Ishikawa (cell line): ENCODE results near the gene CCDC60.

Source experiments
- CEBPB ChIP-seq: IDR thresholded peaks from 2 replicates; pipeline ENCODE4 v1.6.1; 2012
- CREB1 ChIP-seq: IDR thresholded peaks from 2 replicates; pipeline ENCODE4 v1.6.1; 2012; ENCODE audit warnings: low read depth
- EGR1 ChIP-seq: IDR thresholded peaks from 2 replicates; pipeline ENCODE4 v1.6.1; 2012
- EP300 ChIP-seq: IDR thresholded peaks from 2 replicates; pipeline ENCODE4 v1.6.1; 2012; ENCODE audit warnings: borderline replicate concordance
- FOXM1 ChIP-seq: IDR thresholded peaks from 2 replicates; pipeline ENCODE4 v1.6.1; 2012; ENCODE audit warnings: low read depth, borderline replicate concordance
- RAD21 ChIP-seq: IDR thresholded peaks from 2 replicates; pipeline ENCODE4 v1.6.1; 2012; ENCODE audit warnings: low read depth
- TAF1 ChIP-seq: IDR thresholded peaks from 2 replicates; pipeline ENCODE4 v1.6.1; 2012; ENCODE audit warnings: low read depth, mild to moderate bottlenecking
- TCF12 ChIP-seq: IDR thresholded peaks from 2 replicates; pipeline ENCODE4 v1.6.1; 2012; ENCODE audit warnings: low read depth
- TEAD4 ChIP-seq: IDR thresholded peaks from 2 replicates; pipeline ENCODE4 v1.6.1; 2012
- YY1 ChIP-seq: IDR thresholded peaks from 2 replicates; pipeline ENCODE4 v1.6.1; 2012; ENCODE audit warnings: low read depth
- TF ChIP-seq, protein P1 (sequence below): IDR thresholded peaks from 2 replicates; pipeline ENCODE4 v1.6.1; 2012; ENCODE audit warnings: low read depth, mild to moderate bottlenecking
- TF ChIP-seq, protein P2 (sequence below): IDR thresholded peaks from 2 replicates; pipeline ENCODE4 v1.6.1; 2012
- TF ChIP-seq, protein P3 (sequence below): IDR thresholded peaks from 2 replicates; pipeline ENCODE4 v1.6.1; 2012

DNA sequence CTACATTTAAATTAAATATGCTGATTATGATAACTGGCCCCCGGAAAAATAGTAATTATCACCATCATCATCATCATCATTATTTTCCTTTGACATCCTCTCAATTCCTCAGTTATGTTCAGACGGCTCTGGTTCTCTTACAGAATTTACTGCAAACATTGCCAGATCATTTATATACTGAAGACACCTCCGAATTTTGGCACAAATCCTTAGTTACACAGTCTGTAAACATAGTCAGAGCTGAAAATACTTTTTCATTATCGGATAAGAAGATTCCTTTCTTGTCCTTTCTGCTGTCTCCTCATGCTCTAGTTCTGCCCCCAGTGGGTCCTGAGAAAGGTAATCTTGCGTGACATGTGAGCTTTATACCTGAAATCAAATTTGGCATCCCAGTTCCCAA, 40.3 kb upstream of the CCDC60 start:
- TF ChIP-seq CEBPB (no peak), FOXM1 (no peak), CREB1 (no peak), YY1 (no peak), EP300 (no peak), RAD21 (no peak), EGR1 (no peak), TEAD4 (no peak), TAF1 (no peak), TCF12 (no peak)
- TF ChIP-seq, protein P1, sequence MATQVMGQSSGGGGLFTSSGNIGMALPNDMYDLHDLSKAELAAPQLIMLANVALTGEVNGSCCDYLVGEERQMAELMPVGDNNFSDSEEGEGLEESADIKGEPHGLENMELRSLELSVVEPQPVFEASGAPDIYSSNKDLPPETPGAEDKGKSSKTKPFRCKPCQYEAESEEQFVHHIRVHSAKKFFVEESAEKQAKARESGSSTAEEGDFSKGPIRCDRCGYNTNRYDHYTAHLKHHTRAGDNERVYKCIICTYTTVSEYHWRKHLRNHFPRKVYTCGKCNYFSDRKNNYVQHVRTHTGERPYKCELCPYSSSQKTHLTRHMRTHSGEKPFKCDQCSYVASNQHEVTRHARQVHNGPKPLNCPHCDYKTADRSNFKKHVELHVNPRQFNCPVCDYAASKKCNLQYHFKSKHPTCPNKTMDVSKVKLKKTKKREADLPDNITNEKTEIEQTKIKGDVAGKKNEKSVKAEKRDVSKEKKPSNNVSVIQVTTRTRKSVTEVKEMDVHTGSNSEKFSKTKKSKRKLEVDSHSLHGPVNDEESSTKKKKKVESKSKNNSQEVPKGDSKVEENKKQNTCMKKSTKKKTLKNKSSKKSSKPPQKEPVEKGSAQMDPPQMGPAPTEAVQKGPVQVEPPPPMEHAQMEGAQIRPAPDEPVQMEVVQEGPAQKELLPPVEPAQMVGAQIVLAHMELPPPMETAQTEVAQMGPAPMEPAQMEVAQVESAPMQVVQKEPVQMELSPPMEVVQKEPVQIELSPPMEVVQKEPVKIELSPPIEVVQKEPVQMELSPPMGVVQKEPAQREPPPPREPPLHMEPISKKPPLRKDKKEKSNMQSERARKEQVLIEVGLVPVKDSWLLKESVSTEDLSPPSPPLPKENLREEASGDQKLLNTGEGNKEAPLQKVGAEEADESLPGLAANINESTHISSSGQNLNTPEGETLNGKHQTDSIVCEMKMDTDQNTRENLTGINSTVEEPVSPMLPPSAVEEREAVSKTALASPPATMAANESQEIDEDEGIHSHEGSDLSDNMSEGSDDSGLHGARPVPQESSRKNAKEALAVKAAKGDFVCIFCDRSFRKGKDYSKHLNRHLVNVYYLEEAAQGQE, result no peak
- TF ChIP-seq, protein P2, sequence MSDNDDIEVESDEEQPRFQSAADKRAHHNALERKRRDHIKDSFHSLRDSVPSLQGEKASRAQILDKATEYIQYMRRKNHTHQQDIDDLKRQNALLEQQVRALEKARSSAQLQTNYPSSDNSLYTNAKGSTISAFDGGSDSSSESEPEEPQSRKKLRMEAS, result no peak
- TF ChIP-seq, protein P3, sequence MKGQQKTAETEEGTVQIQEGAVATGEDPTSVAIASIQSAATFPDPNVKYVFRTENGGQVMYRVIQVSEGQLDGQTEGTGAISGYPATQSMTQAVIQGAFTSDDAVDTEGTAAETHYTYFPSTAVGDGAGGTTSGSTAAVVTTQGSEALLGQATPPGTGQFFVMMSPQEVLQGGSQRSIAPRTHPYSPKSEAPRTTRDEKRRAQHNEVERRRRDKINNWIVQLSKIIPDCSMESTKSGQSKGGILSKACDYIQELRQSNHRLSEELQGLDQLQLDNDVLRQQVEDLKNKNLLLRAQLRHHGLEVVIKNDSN, result no peak
